SK-N-SH treated with all-trans-retinoic acid at 6 μM for 48 hours (cell line): ENCODE measurements around the gene RNF166.

Experiments used
- ATAC-seq: fragments of 200-7000 bp; cut with Tn5 transposase; 3 replicates; pipeline ENCODE4 v1.9.1; 2020; ENCODE audit warnings: mild to moderate bottlenecking, moderate library complexity
- ARNTL ChIP-seq: fragments of 450-650 bp; formaldehyde crosslinking; IDR thresholded peaks from 2 replicates; pipeline ENCODE4 v1.5.0; 2020; ENCODE audit warnings: low read depth, mild to moderate bottlenecking, moderate library complexity, borderline replicate concordance
- BACH2 ChIP-seq: fragments of 250-450 bp; sonication (Bioruptor Pico); IDR thresholded peaks from 2 replicates; pipeline ENCODE4 v1.9.0; 2021; ENCODE audit warnings: mild to moderate bottlenecking, borderline replicate concordance
- CREB5 ChIP-seq: fragments of 250-450 bp; sonication (Bioruptor Pico); IDR thresholded peaks from 2 replicates; pipeline ENCODE4 v1.5.1; 2020; ENCODE audit warnings: low read depth, mild to moderate bottlenecking, moderate library complexity
- CSDC2 ChIP-seq: fragments of 250-450 bp; sonication (Bioruptor Pico); IDR thresholded peaks from 2 replicates; pipeline ENCODE4 v1.5.0; 2020; ENCODE audit warnings: mild to moderate bottlenecking, moderate library complexity
- CSRNP3 ChIP-seq: fragments of 250-450 bp; sonication (Bioruptor Pico); IDR thresholded peaks from 2 replicates; pipeline ENCODE4 v1.5.1; 2021; ENCODE audit warnings: mild to moderate bottlenecking, moderate library complexity
- ESRRG ChIP-seq: fragments of 250-450 bp; sonication (Bioruptor Pico); IDR thresholded peaks from 2 replicates; pipeline ENCODE4 v1.6.1; 2021; ENCODE audit warnings: mild to moderate bottlenecking
- GLIS3 ChIP-seq: fragments of 250-450 bp; sonication (Bioruptor Pico); IDR thresholded peaks from 2 replicates; pipeline ENCODE4 v1.5.0; 2020; ENCODE audit warnings: mild to moderate bottlenecking, moderate library complexity
- PATZ1 ChIP-seq: fragments of 250-450 bp; sonication (Bioruptor Pico); IDR thresholded peaks from 2 replicates; pipeline ENCODE4 v1.8.0; 2020; ENCODE audit warnings: mild to moderate bottlenecking, moderate library complexity, borderline replicate concordance
- POU6F1 ChIP-seq: fragments of 250-450 bp; sonication (Bioruptor Pico); IDR thresholded peaks from 2 replicates; pipeline ENCODE4 v1.8.0; 2021; ENCODE audit warnings: low read depth, mild to moderate bottlenecking, moderate library complexity, borderline replicate concordance
- PPARA ChIP-seq: fragments of 250-450 bp; sonication (Bioruptor Pico); IDR thresholded peaks from 2 replicates; pipeline ENCODE4 v1.5.0; 2020; ENCODE audit warnings: mild to moderate bottlenecking, borderline replicate concordance
- RARB ChIP-seq: fragments of 250-450 bp; sonication (Bioruptor Pico); IDR thresholded peaks from 2 replicates; pipeline ENCODE4 v1.8.0; 2021; ENCODE audit warnings: mild to moderate bottlenecking, moderate library complexity
- SNAI2 ChIP-seq: fragments of 250-450 bp; sonication (Bioruptor Pico); IDR thresholded peaks from 2 replicates; pipeline ENCODE4 v1.5.0; 2020; ENCODE audit warnings: mild to moderate bottlenecking, moderate library complexity
- TCF4 ChIP-seq: fragments of 250-450 bp; sonication (Bioruptor Pico); IDR thresholded peaks from 2 replicates; pipeline ENCODE4 v1.8.0; 2021; ENCODE audit warnings: mild to moderate bottlenecking, moderate library complexity, borderline replicate concordance
- TOX ChIP-seq: fragments of 250-450 bp; sonication (Bioruptor Pico); IDR thresholded peaks from 2 replicates; pipeline ENCODE4 v1.8.0; 2021; ENCODE audit warnings: mild to moderate bottlenecking, moderate library complexity, borderline replicate concordance
- TSHZ2 ChIP-seq: fragments of 250-450 bp; sonication (Bioruptor Pico); IDR thresholded peaks from 2 replicates; pipeline ENCODE4 v1.5.0; 2020; ENCODE audit warnings: mild to moderate bottlenecking, moderate library complexity
- ZC3H10 ChIP-seq: fragments of 250-450 bp; sonication (Bioruptor Pico); IDR thresholded peaks from 2 replicates; pipeline ENCODE4 v1.5.1; 2021; ENCODE audit warnings: mild to moderate bottlenecking, moderate library complexity
- ZFP30 ChIP-seq: fragments of 450-650 bp; formaldehyde crosslinking; IDR thresholded peaks from 2 replicates; pipeline ENCODE4 v1.5.0; 2022; ENCODE audit warnings: mild to moderate bottlenecking, moderate library complexity
- ZNF565 ChIP-seq: fragments of 450-650 bp; formaldehyde crosslinking; conservative IDR thresholded peaks from 2 replicates; pipeline ENCODE4 v1.5.0; 2020; ENCODE audit warnings: low read depth, mild to moderate bottlenecking, moderate library complexity
- ZNF70 ChIP-seq: fragments of 450-650 bp; formaldehyde crosslinking; IDR thresholded peaks from 2 replicates; pipeline ENCODE4 v1.5.0; 2020; ENCODE audit warnings: mild to moderate bottlenecking, moderate library complexity
- ZNF8 ChIP-seq: fragments of 450-650 bp; formaldehyde crosslinking; IDR thresholded peaks from 2 replicates; pipeline ENCODE4 v1.5.0; 2020; ENCODE audit warnings: mild to moderate bottlenecking, moderate library complexity

Gene RNF166

GRCh38 chr16:88684569-88685155 is 21.5 kb downstream of the RNF166 start:
- ATAC-seq, result no peak
- TF ChIP-seq PATZ1 (CRISPR knock-in tag) (no peak), TSHZ2 (CRISPR knock-in tag) (no peak), TOX (CRISPR knock-in tag) (no peak), TCF4 (CRISPR knock-in tag) (no peak), RARB (CRISPR knock-in tag) (no peak), GLIS3 (CRISPR knock-in tag) (no peak), CSRNP3 (CRISPR knock-in tag) (no peak), ZFP30 (CRISPR knock-in tag) (no peak), POU6F1 (CRISPR knock-in tag) (no peak)

GRCh38 chr16:88681709-88682451 is 24.3 kb downstream of the RNF166 start:
- ATAC-seq, result no peak
- TF ChIP-seq GLIS3 (CRISPR knock-in tag) (no peak), CSDC2 (CRISPR knock-in tag) (no peak), CSRNP3 (CRISPR knock-in tag) (no peak), ZFP30 (CRISPR knock-in tag) (no peak), TSHZ2 (CRISPR knock-in tag) (no peak), ZNF565 (CRISPR knock-in tag) (no peak), PPARA (CRISPR knock-in tag) (no peak), TCF4 (CRISPR knock-in tag) (no peak), ZNF8 (no peak), ZC3H10 (CRISPR knock-in tag) (no peak), ZNF70 (CRISPR knock-in tag) (no peak), CREB5 (no peak), TOX (CRISPR knock-in tag) (no peak), POU6F1 (CRISPR knock-in tag) (no peak), SNAI2 (CRISPR knock-in tag) (no peak), BACH2 (CRISPR knock-in tag) (no peak), ESRRG (CRISPR knock-in tag) (no peak), ARNTL (CRISPR knock-in tag) (no peak)
